Stimulated activated CD8-positive, alpha-beta memory T cell treated with anti-CD3 and anti-CD28 coated beads, Interleukin-2, amount 100 ng/mL, for 1 hour (primary cell): ENCODE data around the gene HSPA1B.

ENCODE experiments used
- DNase-seq, 2 donors: peaks; one replicate each; pipeline ENCODE4 v3.0.0-alpha.2; 2020; ENCODE audit warnings: low read depth in 2 of 2

The HSPA1B gene

DNA sequence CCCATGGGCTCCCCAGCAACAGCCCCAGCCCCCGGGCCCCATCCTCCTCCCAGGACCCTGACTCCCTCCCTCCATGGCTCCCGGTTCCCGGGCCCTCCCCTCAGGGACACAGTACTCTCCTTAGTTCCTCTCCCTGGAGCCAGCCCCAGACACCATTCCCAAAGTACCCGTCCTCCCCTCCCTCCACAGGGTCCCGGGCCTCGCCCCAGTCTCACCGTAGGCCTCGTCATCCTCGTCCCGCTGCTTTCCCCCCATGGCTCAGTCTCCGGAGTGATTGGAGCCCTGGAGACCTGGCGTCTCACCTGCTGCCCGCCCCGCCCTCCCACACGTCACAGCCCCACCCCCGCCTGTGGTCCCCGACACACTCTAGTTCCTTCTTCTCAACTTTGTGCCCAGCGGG lies 51.2 kb downstream of the HSPA1B start, which contains the start of gene SLC44A4:
Gene SLC44A4 (minus strand): TSS at position 272 of the 400 bp plus-strand sequence. CDS start 17 bp downstream, at position 255.
- DNase-seq: no peak

GRCh38 chr6:31879143-31879542 lies 51.6 kb downstream of the HSPA1B start:
- DNase-seq: no peak
